Measurements from ENCODE around the gene RNF39.
"Not testable (repeated sequence)": the region's sequence is repeated elsewhere in the genome, so short reads cannot be mapped to it uniquely, and the experiment has no call there.

Gene RNF39, protein sequence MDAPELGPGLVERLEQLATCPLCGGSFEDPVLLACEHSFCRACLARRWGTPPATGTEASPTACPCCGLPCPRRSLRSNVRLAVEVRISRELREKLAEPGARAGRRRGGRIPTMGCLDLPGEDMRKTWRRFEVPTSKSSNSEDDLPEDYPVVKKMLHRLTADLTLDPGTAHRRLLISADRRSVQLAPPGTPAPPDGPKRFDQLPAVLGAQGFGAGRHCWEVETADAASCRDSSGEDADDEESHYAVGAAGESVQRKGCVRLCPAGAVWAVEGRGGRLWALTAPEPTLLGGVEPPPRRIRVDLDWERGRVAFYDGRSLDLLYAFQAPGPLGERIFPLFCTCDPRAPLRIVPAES

DNA sequence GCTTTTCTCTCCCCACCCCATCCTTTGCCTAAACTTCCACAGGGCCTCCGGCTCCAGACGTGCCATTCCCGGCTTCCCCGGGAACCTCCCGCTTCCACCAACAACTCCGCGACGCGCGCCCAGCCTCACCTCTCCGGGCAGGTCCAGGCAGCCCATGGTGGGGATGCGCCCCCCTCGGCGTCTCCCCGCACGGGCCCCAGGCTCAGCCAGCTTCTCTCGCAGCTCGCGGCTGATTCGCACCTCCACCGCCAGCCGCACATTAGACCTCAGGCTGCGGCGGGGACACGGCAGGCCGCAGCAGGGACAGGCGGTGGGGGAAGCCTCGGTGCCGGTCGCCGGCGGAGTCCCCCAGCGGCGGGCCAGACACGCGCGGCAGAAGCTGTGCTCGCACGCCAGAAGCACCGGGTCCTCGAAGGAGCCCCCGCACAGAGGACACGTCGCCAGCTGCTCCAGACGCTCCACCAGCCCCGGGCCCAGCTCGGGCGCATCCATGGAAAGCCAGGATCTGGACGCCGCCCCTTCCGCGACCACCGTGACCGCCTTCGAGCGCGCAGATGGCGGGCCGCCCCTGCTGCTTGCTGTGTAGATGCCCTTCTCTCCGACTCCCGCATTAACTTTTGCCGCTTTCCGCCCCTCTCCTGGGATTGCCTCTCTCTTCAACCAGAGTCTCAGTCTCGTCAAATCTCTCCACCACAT, at the start of gene RNF39:
TSS of gene RNF39 (minus strand) at position 676 of the 696 bp plus-strand sequence. CDS start at position 492, 184 bp downstream.
- DNase-seq (ENCODE audit: low spot score): no peak

DNA sequence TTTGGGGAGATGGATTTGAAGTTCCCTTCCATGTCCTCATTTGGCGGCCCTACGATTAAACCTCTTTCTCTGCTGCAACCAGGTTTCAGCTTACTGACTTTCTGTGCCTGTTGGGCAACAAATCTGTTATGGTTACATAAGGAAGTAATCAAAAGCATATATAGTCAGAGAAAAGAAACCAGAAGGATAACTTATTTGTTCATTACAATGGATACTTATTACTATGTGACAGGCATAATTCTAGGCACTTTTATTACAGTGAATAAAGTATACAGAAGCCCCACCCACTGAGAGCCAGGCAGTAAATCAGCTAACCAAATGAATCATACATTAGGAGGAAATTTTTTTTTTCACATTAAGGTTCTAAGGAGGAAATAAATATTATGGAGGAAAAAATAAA, 46.9 kb upstream of the RNF39 start:
- DNase-seq (ENCODE audit: low spot score): no peak

DNA sequence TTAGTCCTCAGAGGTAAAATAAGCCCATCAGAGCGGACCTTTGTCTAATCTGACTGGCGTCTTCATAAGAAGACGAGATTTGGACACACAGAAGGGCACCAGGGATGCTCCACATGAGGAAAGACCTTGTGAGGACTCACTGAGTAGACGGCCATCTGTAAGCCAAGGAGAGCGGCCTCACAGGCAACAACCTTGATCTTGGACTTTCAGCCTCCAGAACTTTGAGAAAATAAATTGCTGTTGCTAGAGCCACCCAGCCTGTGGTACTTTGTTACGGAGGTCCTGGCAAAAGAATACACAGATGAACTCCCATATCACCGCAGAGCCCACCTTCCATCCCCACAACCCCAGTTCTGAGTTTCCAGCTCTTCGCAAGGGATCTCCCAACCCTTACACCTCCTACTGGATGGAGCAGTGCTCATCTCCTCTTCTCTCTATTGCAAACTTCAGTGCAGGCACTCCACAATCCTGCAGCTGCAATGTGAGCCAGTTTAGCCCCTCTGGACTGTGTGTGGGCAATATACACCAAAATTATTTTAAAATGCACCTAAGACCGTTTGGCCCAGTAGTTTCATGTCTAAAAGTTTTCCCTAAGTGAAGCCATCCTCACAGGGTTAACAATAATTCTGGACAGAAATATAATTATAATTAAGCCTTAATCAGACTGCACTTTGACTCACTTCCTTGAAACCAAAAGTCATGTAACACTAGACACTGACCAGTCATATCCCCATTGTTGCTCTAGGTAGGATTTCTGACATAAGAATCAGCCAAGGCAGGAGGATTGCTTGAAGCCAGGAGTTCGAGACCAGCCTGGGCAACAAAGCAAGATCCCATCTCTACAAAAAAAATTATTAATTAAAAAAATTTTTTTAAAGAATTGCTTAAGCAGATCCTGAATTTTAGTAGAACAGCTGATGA, 46.1 kb upstream of the RNF39 start:
- DNase-seq (ENCODE audit: low spot score): no peak

DNA sequence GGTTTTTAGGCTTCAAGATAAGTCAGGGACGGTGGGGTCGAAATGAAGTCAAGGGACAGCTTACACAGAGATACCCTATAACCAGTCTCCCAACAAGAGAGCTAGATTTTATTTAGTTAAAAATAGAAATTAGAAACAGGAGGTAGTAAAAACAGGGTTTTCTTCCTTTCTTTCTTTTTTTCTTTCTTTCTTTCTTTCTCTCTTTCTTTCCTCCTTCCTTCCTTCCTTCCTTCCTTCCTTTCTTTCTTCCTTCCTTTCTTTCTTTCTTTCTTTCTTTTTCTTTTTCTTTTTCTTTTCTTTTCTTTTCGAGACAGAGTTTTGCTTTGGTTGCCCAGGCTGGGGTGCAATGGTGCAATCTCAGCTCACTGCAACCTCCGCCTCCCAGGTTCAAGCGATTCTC, 43.1 kb upstream of the RNF39 start:
- DNase-seq (ENCODE audit: low spot score): not testable (repeated sequence)

DNA sequence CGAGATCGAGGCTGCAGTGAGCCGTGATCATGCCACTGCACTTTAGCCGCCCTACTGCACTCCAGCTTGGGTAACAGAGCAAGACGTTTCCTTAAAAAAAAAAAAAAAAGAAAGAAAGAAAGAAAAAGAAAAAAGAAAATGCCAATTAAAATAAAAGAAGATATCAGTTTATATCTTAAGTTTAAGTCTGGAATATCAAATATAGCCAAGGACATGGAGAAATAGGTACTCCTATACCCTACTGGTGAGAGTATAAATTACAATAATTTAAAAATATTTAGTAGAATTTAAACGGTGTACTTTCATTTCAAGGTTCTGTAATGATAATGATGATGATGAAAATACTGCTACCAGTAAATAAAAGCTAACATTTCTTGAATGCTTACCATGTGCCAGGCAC, 41.2 kb upstream of the RNF39 start:
- DNase-seq (ENCODE audit: low spot score): no peak

DNA sequence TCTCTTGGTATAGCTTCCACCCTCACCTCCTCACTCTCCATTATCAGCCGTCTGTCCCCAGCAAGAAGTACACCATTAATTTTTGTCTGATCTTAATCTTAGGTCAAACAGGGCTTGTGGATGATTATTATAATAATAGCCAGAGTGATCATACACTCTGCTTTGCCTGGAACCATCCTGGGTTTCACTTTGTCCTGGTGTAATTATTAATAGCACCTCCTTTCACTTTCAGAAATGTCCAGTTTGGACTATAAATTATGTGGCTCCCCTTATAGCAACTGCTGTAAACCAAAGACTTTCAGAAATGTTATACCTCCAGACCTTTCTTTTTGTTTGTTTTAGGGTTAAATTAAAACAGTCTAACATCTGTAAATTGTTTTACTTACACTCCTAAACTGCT, 38.3 kb upstream of the RNF39 start:
- DNase-seq (ENCODE audit: low spot score): no peak

DNA sequence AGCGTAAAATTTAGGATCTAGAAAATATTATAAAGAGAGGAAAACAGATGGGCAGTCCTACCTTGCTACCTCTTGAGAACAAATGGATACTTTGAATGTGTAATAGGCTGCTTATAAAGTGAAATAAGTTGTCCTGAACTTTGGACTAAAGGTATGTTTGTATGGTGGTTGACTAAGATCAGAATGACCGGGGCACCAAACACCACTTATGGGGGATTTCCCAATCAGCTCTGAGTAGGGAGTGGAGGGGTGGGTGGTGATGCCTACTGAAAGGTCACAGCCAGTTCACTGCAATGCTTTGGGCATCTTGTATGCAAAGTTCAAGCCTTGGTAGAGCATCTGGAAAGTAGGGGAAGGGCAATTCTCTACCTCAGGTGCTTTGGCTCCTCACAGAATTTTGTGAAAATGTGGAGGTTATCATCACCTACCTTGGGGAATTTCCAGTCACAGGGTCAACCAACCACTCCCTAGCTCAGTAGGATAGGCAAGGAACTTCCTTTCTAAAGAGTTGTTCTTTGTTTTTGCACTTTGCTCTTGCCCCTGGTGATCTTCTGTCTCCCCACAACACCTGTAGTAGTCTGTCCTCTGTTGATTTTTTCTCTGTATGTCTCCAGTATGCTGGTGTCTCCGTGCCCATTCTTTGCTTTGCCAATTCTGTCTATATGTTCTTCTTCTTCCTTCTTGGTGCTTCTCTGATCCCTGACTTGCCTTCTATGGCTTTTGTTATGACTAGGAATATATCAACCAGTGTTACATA, 37.6 kb upstream of the RNF39 start, which contains the start of gene TRIM31:
TSS of gene TRIM31 (minus strand) at position 88 of the 757 bp plus-strand sequence. CDS start 285 bp downstream, outside the sequence.
- DNase-seq (ENCODE audit: low spot score): no peak

DNA sequence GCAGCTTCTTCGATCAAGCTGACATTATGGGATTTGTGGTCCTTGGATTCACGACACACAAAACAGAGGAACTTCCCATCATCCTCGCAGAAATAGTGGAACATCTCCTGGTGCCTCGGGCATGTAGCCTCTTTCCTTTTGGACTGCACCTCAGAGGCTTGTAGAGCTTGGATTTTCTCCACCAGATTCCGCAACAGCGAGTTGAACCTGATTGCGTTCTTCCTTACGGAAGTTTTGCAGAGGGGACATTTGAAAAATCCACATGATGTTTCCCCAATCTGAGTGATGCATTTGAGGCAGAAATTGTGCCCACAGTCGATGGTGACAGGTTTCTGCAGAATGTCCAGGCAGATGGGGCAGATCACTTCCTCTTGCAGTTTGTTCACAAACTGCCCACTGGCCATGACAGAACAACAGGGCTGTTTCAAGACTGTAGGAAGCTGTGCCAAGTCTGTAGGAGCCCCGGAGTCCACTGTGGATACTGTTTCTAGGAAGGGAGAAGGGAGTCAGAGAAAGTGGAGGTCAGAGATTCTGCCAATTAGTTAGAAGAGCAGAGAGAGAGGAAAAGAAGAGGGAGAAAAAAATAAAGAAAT, 36.9 kb upstream of the RNF39 start:
- no peak for DNase-seq (ENCODE audit: low spot score)

DNA sequence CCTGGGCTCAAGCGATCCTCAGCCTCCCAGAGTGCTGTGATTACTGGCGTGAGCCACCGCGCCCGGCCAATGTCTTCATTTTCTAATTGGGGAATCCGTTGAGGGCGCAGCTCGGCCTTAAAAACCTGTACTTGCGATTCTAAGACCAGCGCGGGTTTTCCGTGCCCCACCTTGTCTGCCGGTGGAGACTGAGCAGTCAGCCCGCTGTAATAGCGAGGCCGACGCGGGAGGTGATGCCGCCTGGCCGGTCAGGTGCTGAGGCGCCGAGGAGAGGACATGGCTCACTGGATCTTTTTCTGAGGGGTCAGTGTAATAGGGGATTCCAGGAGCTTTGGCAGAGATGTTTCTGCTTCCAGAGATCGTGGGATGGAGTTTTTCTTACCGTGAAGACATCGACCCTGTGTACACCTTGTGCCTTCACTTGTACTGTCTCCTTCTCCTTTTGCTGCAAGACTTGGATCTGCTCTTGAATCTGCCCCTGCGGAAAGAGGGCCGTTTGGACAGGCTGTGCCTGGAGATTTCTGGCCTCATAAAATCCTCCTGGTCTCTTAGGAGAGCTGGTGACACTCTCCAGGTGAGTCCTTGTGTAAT, 35.8 kb upstream of the RNF39 start:
- DNase-seq (ENCODE audit: low spot score): no peak

DNA sequence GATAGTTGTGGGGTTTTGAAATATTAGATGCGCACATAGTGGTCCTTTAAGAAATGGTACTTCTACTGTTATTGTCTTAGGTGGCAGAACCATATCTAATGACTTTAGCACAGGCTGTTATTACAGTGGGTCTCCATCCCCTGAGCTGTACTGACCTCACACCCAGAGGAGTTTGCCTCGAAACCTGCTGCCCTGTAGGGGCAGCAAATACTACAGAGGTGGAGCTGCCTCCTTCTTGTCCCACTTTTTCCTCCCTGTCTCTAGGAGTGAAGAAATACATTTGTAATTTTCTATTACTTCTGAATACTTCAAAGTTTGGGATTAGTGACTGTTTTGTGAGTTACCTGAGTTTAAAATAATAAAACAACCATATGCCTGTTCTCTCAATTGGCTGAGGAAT, 29.1 kb upstream of the RNF39 start:
- no peak for DNase-seq (ENCODE audit: low spot score)

DNA sequence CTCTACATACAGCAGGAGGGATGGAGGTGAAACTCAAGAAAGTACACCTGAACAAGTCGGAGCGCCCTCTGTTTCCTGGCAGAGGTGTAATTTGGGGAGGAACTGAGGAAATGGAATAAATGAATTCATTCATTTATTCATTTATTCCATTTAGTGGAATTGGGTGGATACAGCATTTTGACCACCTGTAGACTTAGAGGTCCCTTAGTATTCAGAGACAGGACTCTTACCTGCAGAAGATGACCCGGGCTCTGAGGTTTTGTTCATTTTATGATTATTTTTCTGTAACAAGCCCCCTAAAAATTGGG, 28.3 kb upstream of the RNF39 start:
- no peak for DNase-seq (ENCODE audit: low spot score)

DNA sequence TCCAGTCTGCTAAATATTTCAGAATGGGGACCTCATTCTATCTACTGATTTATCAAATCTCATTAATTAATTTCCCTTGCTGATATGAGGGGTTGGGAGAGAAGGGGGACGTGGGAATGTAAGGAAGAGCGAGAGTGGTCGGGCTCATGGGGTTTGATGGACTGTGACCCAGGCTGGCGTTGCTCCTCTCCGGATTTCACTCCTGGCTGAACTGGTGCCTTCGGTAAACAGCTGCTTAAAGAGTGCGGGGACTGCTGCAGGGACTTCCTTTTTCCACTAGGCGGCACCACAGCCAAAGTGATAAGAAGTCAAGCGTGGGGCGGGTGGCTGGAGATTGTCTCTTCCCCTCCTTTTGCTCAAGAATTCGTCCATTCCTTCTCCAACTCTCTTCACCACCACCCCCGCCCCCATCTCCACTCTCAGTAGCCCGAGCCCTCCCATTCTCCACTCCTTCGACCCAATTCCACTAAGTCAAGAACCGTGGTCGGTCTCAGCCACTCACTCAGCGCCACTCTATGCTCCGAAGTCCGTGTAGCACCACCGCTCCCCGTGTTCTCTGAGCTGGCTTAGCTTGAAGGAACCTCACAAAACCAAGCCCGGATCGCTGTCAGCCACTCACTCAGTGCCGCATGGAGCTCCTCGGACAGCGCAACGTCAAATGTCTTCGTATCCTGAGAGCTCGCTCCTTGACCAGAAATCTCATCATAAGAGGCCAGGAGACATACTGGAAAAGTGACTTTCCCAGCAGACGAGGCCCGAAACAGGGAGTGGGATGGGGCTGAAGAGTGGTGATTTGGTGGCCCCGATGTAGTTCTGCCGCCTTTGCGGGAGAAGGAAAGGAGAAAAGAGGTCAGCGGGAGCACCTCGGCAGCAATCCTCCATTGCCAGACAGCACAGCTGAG, 27.7 kb upstream of the RNF39 start:
- peak; percentile 95 for DNase-seq (ENCODE audit: low spot score)

DNA sequence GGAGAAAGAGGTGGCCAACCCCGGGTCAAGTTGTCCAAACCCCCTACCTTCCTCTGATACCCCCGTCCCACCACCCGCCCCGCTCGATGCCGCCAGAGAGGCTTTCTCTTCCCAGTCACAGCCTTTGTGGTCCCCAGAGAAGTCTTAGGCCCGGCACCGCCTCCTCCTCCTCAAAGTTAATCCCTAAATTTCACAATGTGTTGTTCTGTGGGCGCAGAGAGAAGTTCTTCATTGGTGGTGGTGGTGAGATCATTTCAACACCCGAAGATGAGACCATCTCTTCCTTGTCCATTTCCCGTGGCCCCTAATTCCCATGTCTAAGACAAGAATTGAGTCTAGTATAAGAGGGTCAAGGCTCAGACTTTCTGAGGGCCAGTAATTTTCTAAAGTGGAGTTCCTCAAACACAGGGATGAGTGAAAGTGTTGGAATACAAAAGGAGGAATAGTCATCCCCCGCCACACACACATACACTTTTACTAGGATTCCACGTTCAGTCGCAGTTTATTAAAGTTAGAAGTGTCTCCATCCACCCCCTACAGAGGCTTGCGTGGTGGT, 26.9 kb upstream of the RNF39 start:
- peak; percentile 23 for DNase-seq (ENCODE audit: low spot score)

DNA sequence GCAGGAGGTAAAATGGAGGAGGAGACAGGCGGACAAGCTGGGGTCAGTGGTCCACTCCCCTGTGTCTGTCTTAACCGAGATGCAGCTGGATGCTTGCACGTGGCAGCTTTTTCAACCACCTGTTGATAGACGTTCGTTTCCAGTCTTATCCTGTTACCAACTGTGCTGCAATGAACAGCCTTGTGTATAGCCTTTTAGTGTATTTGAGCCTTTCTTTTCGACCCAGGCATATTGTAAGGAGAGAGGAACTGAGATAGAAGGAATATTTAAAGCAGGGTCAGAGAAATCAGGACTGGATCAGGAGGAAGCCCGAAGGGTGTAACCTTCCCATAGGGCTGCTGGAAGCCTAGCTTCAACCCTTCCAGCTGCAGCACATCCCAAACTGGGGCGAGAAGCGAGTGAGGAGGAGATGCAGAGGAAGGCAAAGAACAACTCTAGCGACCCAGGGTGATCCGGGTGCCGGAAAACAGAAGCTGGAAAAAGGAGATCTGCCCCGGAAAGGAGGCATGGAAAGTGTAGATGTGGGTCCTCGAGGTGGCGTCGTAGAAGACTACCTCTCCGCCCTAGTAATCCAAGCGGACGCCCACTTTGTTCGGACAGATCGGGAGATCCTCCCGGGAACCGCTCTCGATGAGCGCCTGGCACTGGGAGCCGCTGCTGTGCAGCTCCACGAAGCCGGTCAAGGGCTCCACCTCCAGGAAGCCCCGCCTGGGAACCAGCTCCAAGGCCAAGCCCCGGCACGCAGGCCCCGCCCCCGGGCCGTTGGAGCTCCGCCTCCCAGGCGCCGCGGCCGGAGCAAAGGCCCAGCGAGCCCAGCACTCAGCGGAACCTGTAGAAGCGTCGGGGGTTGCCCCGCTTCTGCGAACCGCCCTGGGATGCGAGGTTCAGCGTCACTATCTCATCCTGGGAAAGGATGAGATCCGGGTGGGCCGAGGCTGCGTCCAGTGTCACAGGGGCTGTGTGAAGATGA, 26.2 kb upstream of the RNF39 start:
- peak; percentile 89 for DNase-seq (ENCODE audit: low spot score)

DNA sequence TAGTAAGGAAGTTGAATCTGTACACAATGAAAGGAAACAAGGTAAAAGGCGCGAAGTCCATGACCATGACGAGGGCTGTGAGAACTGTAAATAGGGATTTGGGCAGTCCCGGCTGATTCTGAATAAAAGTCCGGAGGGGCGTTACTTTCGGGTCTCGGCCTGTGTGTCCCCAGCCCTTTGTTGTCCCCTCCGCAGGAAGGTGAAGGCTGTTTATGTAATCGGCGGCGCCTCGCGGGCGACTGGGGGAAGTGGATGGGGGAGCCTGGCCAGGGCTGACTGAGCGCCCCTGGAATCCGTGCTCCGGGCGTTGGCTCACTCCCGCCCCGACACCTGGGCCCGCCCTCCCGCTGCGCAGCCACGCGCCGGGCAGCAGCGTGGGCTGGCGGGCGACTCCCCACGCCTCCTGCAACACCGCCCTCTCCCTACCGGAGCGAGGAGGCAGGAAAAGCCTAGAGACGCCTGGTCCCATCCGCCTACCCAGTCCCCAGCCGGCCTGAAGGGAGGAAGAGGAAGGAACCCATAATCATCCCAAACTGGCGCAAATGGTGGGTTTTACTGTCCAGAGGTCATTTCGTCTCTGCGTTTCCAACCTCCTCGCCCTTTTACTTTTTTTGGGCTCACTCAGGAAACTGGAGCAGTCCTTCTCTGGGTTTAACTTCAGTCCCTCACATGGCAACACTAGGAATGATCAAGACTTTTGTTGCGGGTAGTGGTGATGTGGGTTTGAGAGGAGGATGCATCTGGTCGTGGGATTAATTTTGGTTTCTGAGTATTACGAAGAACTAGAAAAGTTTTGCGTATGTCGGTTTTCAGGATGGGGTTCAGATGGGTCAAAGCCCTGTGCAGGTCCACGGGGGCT, 25.2 kb upstream of the RNF39 start:
- peak; percentile 4 for DNase-seq (ENCODE audit: low spot score)

DNA sequence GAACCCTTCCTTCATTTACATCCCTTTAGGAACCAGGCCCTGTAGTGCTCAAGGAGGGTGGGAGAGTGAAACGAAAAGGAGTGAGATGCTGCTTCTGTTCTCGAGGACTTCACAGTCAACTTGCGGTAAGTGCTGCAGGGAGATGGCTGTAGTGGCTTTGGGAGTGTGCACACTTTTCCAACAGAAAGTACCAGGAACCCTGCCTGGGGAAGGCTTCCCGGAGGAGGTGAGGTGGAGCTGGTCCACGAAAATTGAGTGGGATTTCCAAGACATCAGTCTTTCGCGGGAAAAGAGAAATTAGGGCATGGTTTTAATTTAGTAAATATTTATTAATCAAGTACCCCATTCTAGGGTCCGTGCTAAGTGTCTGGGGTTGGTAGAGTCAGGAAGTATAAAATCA, 24.6 kb upstream of the RNF39 start:
- DNase-seq (ENCODE audit: low spot score): no peak

Measured in pons (tissue), 1 donor.